ENCODE data around the gene SSBP3. TPM values are rescaled to one million over a fixed set of nuclear protein-coding genes. Genes with fewer than 3 reads are reported as not detected.

Gene SSBP3
- total and polyA plus RNA-seq, 5 experiments from 2014 or later, result 16.1 to 93.8 (median 19.8) TPM

GRCh38 chr1:54199765-54200518, 206.3 kb downstream of the SSBP3 start, which contains the start of the genes CYB5RL and MRPL37:
CYB5RL (minus strand) TSS chr1:54200030; CDS start chr1:54195616, 4,414 bp downstream.
MRPL37 (plus strand) TSS chr1:54200167; CDS start chr1:54200244, 77 bp downstream.
- peak within 1 kb of the TSS; percentile 88 to 97 (median 93) for H3K4me3 Mint-ChIP-seq
- peaks cover 0 to 34% (median 6%) of the 10 kb centered on the region in 3 donors for H3K36me3 Mint-ChIP-seq
- no peaks in the 10 kb centered on the region for H3K9me3 Mint-ChIP-seq
- no peaks in the 10 kb centered on the region for H3K27me3 Mint-ChIP-seq
- POLR2A ChIA-PET, result interaction anchor here (0.8 to 1.4 kb wide), 9 partner anchors 10 to 289 kb away, joined by 3 to 8 read pairs (median 3); partner anchors contain the start of genes IFT25 and SSBP3
- peak; percentile 78 to 95 (median 88) for DNase-seq
- peaks cover 15 to 41% (median 38%) of the 10 kb centered on the region in 4 donors for H3K4me1 Mint-ChIP-seq
- H3K27ac Mint-ChIP-seq, result peak within 1 kb of the TSS; percentile 83 to 94 (median 92)
- ATAC-seq, result peak; percentile 98

DNA sequence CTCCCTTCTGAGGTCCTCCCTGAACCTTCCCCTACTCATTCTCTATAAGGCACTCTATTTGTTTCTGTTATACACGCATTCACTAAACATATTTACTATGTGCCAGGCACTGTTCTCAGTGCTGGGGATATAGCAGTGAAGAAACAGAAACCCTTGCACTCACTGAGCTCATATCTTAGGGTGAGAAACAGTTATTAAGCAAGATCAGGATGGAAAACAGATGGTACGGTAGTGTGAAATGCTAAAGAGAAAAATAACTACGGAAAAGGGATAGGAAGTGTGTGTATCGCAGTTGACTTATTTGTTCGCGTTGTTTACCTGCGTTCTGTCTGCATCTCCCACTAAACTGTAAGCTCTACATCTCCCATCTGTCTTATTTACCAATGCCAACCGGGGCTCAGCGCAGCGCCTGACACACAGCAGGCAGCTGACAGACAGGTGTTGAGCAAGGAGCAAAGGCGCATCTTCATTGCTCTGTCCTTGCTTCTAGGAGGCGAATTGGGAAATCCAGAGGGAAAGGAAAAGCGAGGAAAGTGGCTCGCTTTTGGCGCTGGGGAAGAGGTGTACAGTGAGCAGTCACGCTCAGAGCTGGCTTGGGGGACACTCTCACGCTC, 206.9 kb downstream of the SSBP3 start:
- DNase-seq (peak in 1 of 10 donors; percentile 11), ATAC-seq (no peak)
- POLR2A ChIA-PET, result interaction anchor here (0.8 to 1.4 kb wide), 7 partner anchors 11 to 290 kb away, joined by 3 to 8 read pairs (median 3); partner anchors contain the start of genes IFT25 and SSBP3

GRCh38 chr1:54193453-54193852, 212.7 kb downstream of the SSBP3 start:
- POLR2A ChIA-PET, result no interaction called here
- Mint-ChIP-seq H3K36me3 (peaks cover 4 to 54% (median 5%) of the 10 kb centered on the region in 3 donors), H3K4me3 (no peak overlapping the region), H3K9me3 (no peaks in the 10 kb centered on the region), H3K27me3 (no peaks in the 10 kb centered on the region), H3K4me1 (peaks cover 0 to 3% (median under 1%) of the 10 kb centered on the region in 4 donors), H3K27ac (peak overlapping the region in 1 of 10 donors; percentile 86)
- no peak for ATAC-seq
- DNase-seq, result no peak

More for the DNA sequence above, 206.9 kb downstream of the SSBP3 start:
- no peaks in the 10 kb centered on the region for H3K9me3 Mint-ChIP-seq
- peaks cover 15 to 41% (median 38%) of the 10 kb centered on the region in 4 donors for H3K4me1 Mint-ChIP-seq
- peaks cover 0 to 34% (median 5%) of the 10 kb centered on the region in 3 donors for H3K36me3 Mint-ChIP-seq
- H3K27me3 Mint-ChIP-seq, result no peaks in the 10 kb centered on the region
- peak overlapping the region; percentile 88 to 97 (median 93) for H3K4me3 Mint-ChIP-seq
- H3K27ac Mint-ChIP-seq, result peak overlapping the region; percentile 83 to 94 (median 92)

- POLR2A ChIA-PET, result no interaction called here
- H3K27ac Mint-ChIP-seq, result no peak overlapping the region
- H3K4me1 Mint-ChIP-seq, result no peaks in the 10 kb centered on the region
- no peaks in the 10 kb centered on the region for H3K27me3 Mint-ChIP-seq
- no peak overlapping the region for H3K4me3 Mint-ChIP-seq
- peaks cover 4 to 69% (median 11%) of the 10 kb centered on the region in 3 donors for H3K36me3 Mint-ChIP-seq
- H3K9me3 Mint-ChIP-seq, result no peaks in the 10 kb centered on the region
- no peak for ATAC-seq
- DNase-seq, result no peak
These were observed 214.7 kb downstream of the SSBP3 start for GRCh38 chr1:54191525-54191924.

- DNase-seq, result no peak
- peaks cover 4 to 73% (median 16%) of the 10 kb centered on the region in 3 donors for H3K36me3 Mint-ChIP-seq
- ATAC-seq, result no peak
- no peak overlapping the region for H3K4me3 Mint-ChIP-seq
- no peaks in the 10 kb centered on the region for H3K27me3 Mint-ChIP-seq
- POLR2A ChIA-PET, result no interaction called here
- H3K9me3 Mint-ChIP-seq, result no peaks in the 10 kb centered on the region
- no peaks in the 10 kb centered on the region for H3K4me1 Mint-ChIP-seq
- no peak overlapping the region for H3K27ac Mint-ChIP-seq
These were observed 215.7 kb downstream of the SSBP3 start for GRCh38 chr1:54190526-54190925.

- Mint-ChIP-seq H3K36me3 (peaks cover 4 to 63% (median 16%) of the 10 kb centered on the region in 3 donors), H3K4me3 (no peak overlapping the region), H3K27ac (no peak overlapping the region), H3K27me3 (no peaks in the 10 kb centered on the region), H3K4me1 (no peaks in the 10 kb centered on the region), H3K9me3 (no peaks in the 10 kb centered on the region)
- ATAC-seq (no peak), DNase-seq (no peak)
- POLR2A ChIA-PET, result no interaction called here
These were observed 217.9 kb downstream of the SSBP3 start for GRCh38 chr1:54188291-54188690.

GRCh38 chr1:54186056-54186455, 220.1 kb downstream of the SSBP3 start:
- no peak overlapping the region for H3K27ac Mint-ChIP-seq
- POLR2A ChIA-PET, result no interaction called here
- no peaks in the 10 kb centered on the region for H3K4me1 Mint-ChIP-seq
- ATAC-seq (no peak), DNase-seq (no peak)
- H3K4me3 Mint-ChIP-seq, result no peak overlapping the region
- H3K36me3 Mint-ChIP-seq, result peaks cover 0 to 50% (median 16%) of the 10 kb centered on the region in 3 donors
- no peaks in the 10 kb centered on the region for H3K9me3 Mint-ChIP-seq
- no peaks in the 10 kb centered on the region for H3K27me3 Mint-ChIP-seq

DNA sequence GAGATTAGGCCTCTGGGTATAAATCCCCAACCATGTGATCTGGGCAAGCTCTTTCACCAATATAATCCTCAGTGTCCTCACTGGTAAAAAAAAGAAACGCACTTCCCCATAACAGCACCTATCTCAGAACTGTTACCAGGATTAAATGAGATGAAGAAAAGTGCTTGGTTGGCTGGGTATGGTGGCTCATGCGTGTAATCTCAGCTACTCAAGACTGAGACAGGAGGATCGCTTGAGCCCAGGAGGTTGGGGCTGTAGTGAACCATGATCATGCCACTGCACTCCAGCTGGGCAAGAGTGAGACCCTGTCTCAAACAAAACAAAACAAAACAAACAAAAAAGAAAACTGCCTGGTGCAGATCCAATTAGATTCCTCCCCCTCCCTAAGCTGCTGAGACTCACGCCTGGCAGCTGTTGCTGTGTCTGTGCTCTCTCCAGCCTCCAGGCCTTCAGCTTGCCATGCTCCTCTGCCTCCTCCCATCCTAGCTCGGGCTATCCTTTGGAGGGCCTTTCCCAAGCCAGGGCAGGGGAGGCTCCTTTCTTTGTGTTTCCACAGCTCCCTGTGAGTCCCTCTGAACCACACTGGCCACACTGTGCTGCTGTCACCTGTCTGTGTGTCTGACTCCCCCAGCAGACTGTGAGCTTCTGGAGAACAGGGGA, 225.4 kb downstream of the SSBP3 start:
- DNase-seq (no peak), ATAC-seq (no peak)
- H3K27ac Mint-ChIP-seq, result no peak overlapping the region
- H3K9me3 Mint-ChIP-seq, result no peaks in the 10 kb centered on the region
- POLR2A ChIA-PET, result no interaction called here
- H3K36me3 Mint-ChIP-seq, result peaks cover 0 to 37% (median 5%) of the 10 kb centered on the region in 3 donors
- H3K4me1 Mint-ChIP-seq, result no peaks in the 10 kb centered on the region
- H3K27me3 Mint-ChIP-seq, result no peaks in the 10 kb centered on the region
- H3K4me3 Mint-ChIP-seq, result no peak overlapping the region

DNA sequence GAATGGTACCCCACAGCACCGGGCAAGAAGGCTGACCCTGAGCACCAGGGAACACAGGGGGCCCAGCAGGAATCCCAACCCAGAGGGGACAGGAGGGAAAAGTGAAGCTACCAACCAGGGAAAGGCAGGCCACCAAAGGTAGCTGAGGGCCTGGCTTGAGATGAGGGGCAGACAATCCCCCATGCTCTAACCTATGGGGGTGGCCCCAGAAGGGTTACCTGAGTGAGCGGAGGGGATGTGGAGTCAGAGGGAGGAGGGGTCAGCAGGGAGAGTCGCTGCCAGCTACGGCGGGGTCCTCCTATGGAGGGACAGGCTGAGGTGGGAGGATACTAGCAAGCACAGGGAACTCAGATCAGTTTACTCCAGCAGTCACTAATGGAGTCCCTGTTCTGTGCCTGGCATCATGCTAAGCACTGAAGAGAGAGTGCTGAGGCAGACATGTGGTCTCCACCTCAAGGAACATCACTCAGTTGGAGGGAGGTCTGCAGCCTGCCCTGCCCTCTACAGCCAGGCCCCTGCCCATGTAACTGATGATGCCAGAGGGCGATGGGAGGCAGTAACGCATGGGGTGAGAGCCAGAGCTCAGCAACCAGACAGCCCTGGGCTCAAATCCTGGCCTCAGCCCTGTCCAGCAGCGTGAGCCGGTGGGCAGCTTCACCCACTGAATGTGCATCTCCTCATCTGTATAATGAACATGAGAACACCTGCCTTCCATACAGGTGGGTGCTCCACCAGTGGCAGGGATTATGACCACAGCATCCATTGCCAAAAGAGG, 227.7 kb downstream of the SSBP3 start:
- Mint-ChIP-seq H3K36me3 (peaks cover 0 to 28% (median 2%) of the 10 kb centered on the region in 3 donors), H3K27ac (no peak overlapping the region), H3K4me1 (no peaks in the 10 kb centered on the region), H3K27me3 (no peaks in the 10 kb centered on the region), H3K9me3 (no peaks in the 10 kb centered on the region), H3K4me3 (no peak overlapping the region)
- no peak for ATAC-seq
- DNase-seq, result no peak
- POLR2A ChIA-PET, result no interaction called here

GRCh38 chr1:54177726-54178125, 228.5 kb downstream of the SSBP3 start:
- Mint-ChIP-seq H3K36me3 (peaks cover 0 to 24% (median 2%) of the 10 kb centered on the region in 3 donors), H3K9me3 (no peaks in the 10 kb centered on the region), H3K4me1 (no peaks in the 10 kb centered on the region), H3K27me3 (no peaks in the 10 kb centered on the region), H3K4me3 (no peak overlapping the region), H3K27ac (no peak overlapping the region)
- DNase-seq (no peak), ATAC-seq (no peak)
- POLR2A ChIA-PET, result no interaction called here

- ATAC-seq, result no peak
- DNase-seq, result no peak
- Mint-ChIP-seq H3K4me3 (no peak overlapping the region), H3K9me3 (no peaks in the 10 kb centered on the region), H3K36me3 (peaks cover 0 to 24% (median 2%) of the 10 kb centered on the region in 3 donors), H3K27me3 (no peaks in the 10 kb centered on the region), H3K4me1 (peaks cover 0 to under 1% (median 0%) of the 10 kb centered on the region in 4 donors), H3K27ac (no peak overlapping the region)
- POLR2A ChIA-PET, result no interaction called here
These were observed 229.4 kb downstream of the SSBP3 start for GRCh38 chr1:54176621-54177327.

Measured in naive thymus-derived CD8-positive, alpha-beta T cell (primary cell).